Esophagus muscularis mucosa (tissue), 3 donors: ENCODE data around the gene WDR91.

Source experiments
- EP300 ChIP-seq: sonication (generic); formaldehyde crosslinking; IDR thresholded peaks from one replicate; pipeline ENCODE4 v1.6.1; 2017; ENCODE audit warnings: antibody characterized with exemption
- TF ChIP-seq, protein P1 (sequence below), 3 experiments: fragments of 200-600 bp in 2 of 3; fragments of 450-650 bp in 1 of 3; sonication (generic) in 2 of 3; IDR thresholded peaks; one replicate each; pipeline ENCODE4 v1.5.1; 2017 to 2019; ENCODE audit warnings: antibody characterized with exemption in 3 of 3, mild to moderate bottlenecking in 2 of 3, moderate library complexity in 1 of 3

DNA sequence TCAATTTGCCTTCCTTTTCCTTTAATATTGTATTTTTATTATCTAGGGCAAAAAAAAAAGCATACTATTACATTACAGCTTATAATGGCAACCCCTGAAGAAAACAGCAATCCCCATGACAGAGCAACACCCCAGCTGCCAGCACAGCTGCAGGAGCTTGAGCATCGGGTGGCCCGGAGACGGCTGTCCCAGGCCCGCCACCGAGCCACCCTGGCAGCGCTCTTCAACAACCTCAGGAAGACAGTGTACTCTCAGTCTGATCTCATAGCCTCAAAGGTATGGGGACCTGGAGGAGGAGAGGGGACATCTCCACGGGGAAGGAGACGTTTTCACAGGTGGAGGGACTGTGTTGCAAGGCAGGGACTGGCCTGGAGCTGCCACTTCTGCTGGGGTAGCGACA, 29.1 kb upstream of the WDR91 start:
- TF ChIP-seq, protein P1, sequence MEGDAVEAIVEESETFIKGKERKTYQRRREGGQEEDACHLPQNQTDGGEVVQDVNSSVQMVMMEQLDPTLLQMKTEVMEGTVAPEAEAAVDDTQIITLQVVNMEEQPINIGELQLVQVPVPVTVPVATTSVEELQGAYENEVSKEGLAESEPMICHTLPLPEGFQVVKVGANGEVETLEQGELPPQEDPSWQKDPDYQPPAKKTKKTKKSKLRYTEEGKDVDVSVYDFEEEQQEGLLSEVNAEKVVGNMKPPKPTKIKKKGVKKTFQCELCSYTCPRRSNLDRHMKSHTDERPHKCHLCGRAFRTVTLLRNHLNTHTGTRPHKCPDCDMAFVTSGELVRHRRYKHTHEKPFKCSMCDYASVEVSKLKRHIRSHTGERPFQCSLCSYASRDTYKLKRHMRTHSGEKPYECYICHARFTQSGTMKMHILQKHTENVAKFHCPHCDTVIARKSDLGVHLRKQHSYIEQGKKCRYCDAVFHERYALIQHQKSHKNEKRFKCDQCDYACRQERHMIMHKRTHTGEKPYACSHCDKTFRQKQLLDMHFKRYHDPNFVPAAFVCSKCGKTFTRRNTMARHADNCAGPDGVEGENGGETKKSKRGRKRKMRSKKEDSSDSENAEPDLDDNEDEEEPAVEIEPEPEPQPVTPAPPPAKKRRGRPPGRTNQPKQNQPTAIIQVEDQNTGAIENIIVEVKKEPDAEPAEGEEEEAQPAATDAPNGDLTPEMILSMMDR (IDR thresholded peaks at IDR 0.05): no peak
- TF ChIP-seq EP300: no peak
